Measurements from ENCODE around the gene UBE2Z. TPM values are rescaled to one million over a fixed set of nuclear protein-coding genes. Genes with fewer than 3 reads are reported as not detected.

UBE2Z gene
- total RNA-seq, 2 experiments from 2014 or later, result 60.5 to 61.6 TPM

DNA sequence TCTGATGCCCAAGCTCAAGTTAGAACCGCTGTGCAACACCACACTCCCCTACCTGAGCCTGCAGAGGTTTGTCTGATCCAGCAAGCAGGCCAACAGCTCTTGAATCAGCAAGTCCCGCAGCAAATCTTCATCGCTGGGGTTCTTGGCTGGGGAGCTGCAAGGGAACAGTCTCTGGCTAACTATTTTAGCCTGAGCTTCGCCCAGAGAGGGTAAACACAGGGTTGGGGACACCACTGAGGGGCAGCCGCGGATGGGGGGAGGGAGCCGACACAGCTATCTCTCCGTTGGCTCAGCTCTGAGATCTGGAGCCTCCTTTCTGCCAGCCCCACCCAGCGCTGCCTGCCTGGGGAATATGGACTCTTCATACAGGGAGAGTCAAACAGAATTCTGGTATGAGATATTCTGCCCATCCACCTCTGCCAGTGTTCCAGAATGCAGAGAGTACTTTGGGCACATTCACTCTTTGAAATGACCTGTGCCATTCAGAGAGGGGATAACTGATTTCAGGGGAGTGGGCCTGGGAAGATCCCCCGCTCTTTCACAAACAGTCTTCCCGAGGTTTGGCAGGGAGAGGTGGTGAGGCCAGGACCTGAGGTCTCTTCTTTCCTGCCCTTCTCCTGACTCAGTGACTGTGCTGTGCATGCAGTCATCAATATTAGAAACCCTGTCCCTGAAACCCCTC, 52.8 kb downstream of the UBE2Z start:
- Mint-ChIP-seq H3K36me3 (ENCODE audit: low read depth) (no peaks in the 10 kb centered on the region), H3K4me1 (ENCODE audit: low read depth) (no peaks in the 10 kb centered on the region), H3K4me3 (no peak overlapping the region), H3K27me3 (peaks cover 53% of the 10 kb centered on the region), H3K9me3 (no peaks in the 10 kb centered on the region), H3K27ac (no peak overlapping the region)
- Histone ChIP-seq H3K9me3 (ENCODE audit: control insufficient read depth in 1 of 2, insufficient read depth in 1 of 2, low read length in 2 of 2) (no peaks in the 10 kb centered on the region), H3K36me3 (ENCODE audit: insufficient read depth, low read length) (no peaks in the 10 kb centered on the region), H3K4me1 (ENCODE audit: insufficient read depth, low read length) (no peaks in the 10 kb centered on the region), H3K27me3 (ENCODE audit: control insufficient read depth in 1 of 2, insufficient read depth in 2 of 2, low read length in 2 of 2) (peaks cover 25 to 30% of the 10 kb centered on the region in 2 experiments), H3K4me3 (ENCODE audit: low read length) (no peak overlapping the region), H3K27ac (ENCODE audit: low read depth in 1 of 2, low read length in 2 of 2) (no peak overlapping the region)
- intact Hi-C loops (cut with DNase I, micrococcal nuclease), result no loop called here
- ATAC-seq (ENCODE audit: poor library complexity), result no peak
- ChIA-PET POLR2A (no interaction called here), CTCF (no interaction called here)
- TF ChIP-seq, protein P1, sequence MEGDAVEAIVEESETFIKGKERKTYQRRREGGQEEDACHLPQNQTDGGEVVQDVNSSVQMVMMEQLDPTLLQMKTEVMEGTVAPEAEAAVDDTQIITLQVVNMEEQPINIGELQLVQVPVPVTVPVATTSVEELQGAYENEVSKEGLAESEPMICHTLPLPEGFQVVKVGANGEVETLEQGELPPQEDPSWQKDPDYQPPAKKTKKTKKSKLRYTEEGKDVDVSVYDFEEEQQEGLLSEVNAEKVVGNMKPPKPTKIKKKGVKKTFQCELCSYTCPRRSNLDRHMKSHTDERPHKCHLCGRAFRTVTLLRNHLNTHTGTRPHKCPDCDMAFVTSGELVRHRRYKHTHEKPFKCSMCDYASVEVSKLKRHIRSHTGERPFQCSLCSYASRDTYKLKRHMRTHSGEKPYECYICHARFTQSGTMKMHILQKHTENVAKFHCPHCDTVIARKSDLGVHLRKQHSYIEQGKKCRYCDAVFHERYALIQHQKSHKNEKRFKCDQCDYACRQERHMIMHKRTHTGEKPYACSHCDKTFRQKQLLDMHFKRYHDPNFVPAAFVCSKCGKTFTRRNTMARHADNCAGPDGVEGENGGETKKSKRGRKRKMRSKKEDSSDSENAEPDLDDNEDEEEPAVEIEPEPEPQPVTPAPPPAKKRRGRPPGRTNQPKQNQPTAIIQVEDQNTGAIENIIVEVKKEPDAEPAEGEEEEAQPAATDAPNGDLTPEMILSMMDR (IDR thresholded peaks at IDR 0.05), result no peak
- DNase-seq, result no peak

DNA sequence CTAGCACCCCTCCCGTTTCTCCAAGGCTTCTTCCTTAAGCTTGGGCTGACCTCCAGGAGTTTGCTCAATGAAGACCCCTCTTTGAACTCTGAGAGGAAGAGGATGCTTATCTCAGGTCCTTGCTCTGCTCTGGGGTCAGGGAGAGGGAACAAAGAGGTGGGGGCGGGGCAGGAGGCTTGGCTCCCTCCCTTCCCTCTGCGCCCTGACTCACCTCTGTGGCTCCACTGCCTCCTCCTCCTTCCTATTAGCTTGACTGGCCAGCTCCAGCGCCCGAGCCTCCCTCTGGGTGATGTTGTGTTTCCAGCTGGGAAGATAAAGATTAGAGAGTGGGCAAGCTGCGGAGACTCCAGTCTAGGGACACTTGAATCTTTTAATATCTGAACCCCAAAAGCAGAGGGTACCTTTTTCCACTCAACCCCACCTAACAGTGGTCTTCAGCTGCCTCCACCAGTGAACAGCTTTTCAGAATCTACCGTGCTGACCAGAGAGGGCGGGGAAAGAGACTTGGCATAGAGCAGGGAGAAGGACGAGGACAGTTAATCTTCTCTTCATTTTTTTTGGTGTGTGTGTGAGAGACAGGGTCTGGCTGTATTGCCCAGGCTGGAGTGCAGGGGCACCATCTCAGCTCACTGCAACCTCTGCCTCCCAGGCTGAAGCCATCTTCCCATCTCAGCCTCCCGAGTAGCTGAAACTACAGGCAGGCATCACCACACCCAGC, 53.5 kb downstream of the UBE2Z start:
- Histone ChIP-seq H3K27ac (ENCODE audit: low read depth in 1 of 2, low read length in 2 of 2) (no peak overlapping the region), H3K4me1 (ENCODE audit: insufficient read depth, low read length) (no peaks in the 10 kb centered on the region), H3K27me3 (ENCODE audit: control insufficient read depth in 1 of 2, insufficient read depth in 2 of 2, low read length in 2 of 2) (peaks cover 25 to 30% of the 10 kb centered on the region in 2 experiments), H3K36me3 (ENCODE audit: insufficient read depth, low read length) (no peaks in the 10 kb centered on the region), H3K9me3 (ENCODE audit: control insufficient read depth in 1 of 2, insufficient read depth in 1 of 2, low read length in 2 of 2) (no peaks in the 10 kb centered on the region), H3K4me3 (ENCODE audit: low read length) (no peak overlapping the region)
- Mint-ChIP-seq H3K27ac (no peak overlapping the region), H3K4me1 (ENCODE audit: low read depth) (no peaks in the 10 kb centered on the region), H3K9me3 (no peaks in the 10 kb centered on the region), H3K36me3 (ENCODE audit: low read depth) (no peaks in the 10 kb centered on the region), H3K4me3 (no peak overlapping the region), H3K27me3 (peaks cover 53% of the 10 kb centered on the region)
- POLR2A ChIA-PET, result interaction anchor here (0.8 kb wide), 1 partner anchor 17 kb away, joined by 3 read pairs; the partner anchor contains the start of gene SNF8
- no peak for ATAC-seq (ENCODE audit: poor library complexity)
- TF ChIP-seq, protein P1 (IDR thresholded peaks at IDR 0.05), result no peak
- intact Hi-C loops (cut with DNase I, micrococcal nuclease), result no loop called here
- CTCF ChIA-PET, result no interaction called here
- DNase-seq, result no peak

DNA sequence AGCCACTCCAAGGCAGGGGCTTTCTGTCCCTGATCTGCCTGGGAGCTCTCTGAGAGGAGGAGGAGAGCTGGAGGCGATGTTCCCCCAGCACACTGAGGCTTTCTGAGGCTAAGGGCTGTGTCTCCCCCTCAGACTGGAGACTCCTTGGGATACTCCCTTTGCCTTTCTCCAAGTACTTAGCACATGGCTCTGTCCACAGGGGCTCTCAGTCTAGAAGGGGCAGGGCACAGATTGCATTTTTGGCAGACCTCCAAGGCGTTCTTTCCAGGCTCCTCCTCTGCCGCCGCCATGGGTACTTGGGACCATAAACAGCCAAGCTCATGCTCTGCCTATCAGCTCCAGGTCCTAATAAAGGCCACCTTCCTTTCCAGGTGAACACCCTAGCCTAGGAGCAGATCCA, 62.0 kb downstream of the UBE2Z start:
- TF ChIP-seq, protein P1 (IDR thresholded peaks at IDR 0.05), result no peak
- no peak for ATAC-seq (ENCODE audit: poor library complexity)
- no peak overlapping the region for H3K4me3 Mint-ChIP-seq
- no peaks in the 10 kb centered on the region for H3K9me3 Mint-ChIP-seq
- Histone ChIP-seq H3K27me3 (ENCODE audit: control insufficient read depth in 1 of 2, insufficient read depth in 2 of 2, low read length in 2 of 2) (peaks cover 10 to 27% of the 10 kb centered on the region in 2 experiments), H3K27ac (ENCODE audit: low read depth in 1 of 2, low read length in 2 of 2) (no peak overlapping the region), H3K4me3 (ENCODE audit: low read length) (no peak overlapping the region), H3K9me3 (ENCODE audit: control insufficient read depth in 1 of 2, insufficient read depth in 1 of 2, low read length in 2 of 2) (no peaks in the 10 kb centered on the region), H3K4me1 (ENCODE audit: insufficient read depth, low read length) (no peaks in the 10 kb centered on the region), H3K36me3 (ENCODE audit: insufficient read depth, low read length) (no peaks in the 10 kb centered on the region)
- no peaks in the 10 kb centered on the region for H3K4me1 Mint-ChIP-seq (ENCODE audit: low read depth)
- ChIA-PET POLR2A (no interaction called here), CTCF (no interaction called here)
- H3K27ac Mint-ChIP-seq, result no peak overlapping the region
- H3K27me3 Mint-ChIP-seq, result peaks cover 68% of the 10 kb centered on the region
- DNase-seq, result no peak
- intact Hi-C loops (cut with DNase I, micrococcal nuclease), result loop anchor here in 1 of 2 experiments (10.0 kb wide), 1 partner anchor 1415 kb away; no protein-coding TSS in a partner anchor
- H3K36me3 Mint-ChIP-seq (ENCODE audit: low read depth), result no peaks in the 10 kb centered on the region
